Measurements from ENCODE around the gene WDFY2.

- no peak for TF ChIP-seq CTCF (IDR thresholded peaks at IDR 0.05; ENCODE audit: insufficient read depth, low read length, poor library complexity, severe bottlenecking)
- TF ChIP-seq EZH2phosphoT487 (conservative IDR thresholded peaks at IDR 0.05; ENCODE audit: low read length) = no peak
Observed at GRCh38 chr13:51772105-51772455, 187.8 kb downstream of the WDFY2 start.
